ENCODE measurements around the gene PDZRN3.

DNA sequence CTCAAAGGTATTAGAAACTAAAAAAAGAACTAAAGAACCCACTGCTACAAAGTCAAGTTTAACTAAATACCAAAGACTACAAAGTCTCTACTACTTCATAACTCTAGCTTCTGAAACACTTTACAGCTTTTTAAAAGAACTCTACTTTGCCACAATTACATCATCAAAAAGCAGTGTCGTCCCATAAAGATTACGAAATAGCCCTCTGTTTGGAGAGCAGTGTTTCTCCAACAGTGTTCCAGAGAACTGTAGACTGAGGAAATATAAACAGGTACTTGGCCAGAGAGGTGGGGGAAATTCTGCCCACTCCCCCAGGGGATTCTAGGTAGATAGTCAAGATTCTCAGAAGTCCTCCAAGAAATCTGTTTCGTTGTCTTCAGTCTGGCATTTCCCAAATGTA, 225.6 kb downstream of the PDZRN3 start:
- TF ChIP-seq SIN3A (IDR thresholded peaks at IDR 0.05; ENCODE audit: borderline replicate concordance, insufficient read depth, low read length) (no peak), TAF1 (IDR thresholded peaks at IDR 0.05; ENCODE audit: borderline replicate concordance, insufficient read depth, low read length) (no peak)
